Measurements from ENCODE around the gene PNPLA7. TPM values are rescaled to one million over a fixed set of nuclear protein-coding genes. Genes with fewer than 3 reads are reported as not detected.

The PNPLA7 gene
- total RNA-seq, 1 experiment from 2014 or later, result 1.3 TPM

DNA sequence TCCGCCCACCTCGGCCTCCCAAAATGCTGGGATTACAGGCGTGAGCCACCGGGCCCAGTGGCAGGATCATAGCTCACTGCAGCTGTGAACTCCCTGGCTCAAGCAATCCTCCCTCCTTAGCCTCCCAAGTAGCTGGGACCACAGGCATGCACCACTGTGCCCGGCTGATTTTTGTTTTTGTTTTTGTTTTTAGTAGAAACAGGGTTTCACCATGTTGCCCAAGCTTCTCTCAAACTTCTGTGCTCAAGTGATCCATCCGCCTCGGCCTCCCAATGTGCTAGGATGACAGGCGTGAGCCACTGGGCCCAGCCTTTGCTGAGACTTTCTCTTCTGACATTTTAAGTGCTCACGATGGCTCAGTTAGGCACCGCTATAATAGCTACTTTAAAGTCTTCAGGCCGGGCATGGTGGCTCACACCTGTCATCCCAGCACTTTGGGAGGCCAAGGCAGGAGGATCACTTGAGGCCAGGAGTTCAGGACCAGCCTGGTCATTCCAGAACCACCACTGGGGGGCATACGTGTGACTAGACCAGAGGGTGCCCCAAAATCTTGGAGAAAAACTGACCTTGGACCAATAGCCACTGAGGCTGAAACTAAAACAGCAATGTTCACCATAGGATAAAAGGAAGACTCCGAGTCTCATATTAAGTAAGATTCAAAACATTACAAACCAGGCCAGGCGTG, 106.0 kb downstream of the PNPLA7 start:
- H3K4me1 Mint-ChIP-seq, result peaks cover 5% of the 10 kb centered on the region
- H3K36me3 Mint-ChIP-seq, result no peaks in the 10 kb centered on the region
- ChIA-PET CTCF (interaction anchor here (0.7 to 5.8 kb wide), 7 partner anchors 9 to 208 kb away, joined by 3 to 60 read pairs (median 4); partner anchors contain the start of genes EXD3, NOXA1, NRARP and NSMF), POLR2A (no interaction called here)
- no peaks in the 10 kb centered on the region; the same call in 1 of the 2 replicates for H3K27me3 Mint-ChIP-seq (ENCODE audit: low read depth)
- no peak for DNase-seq (ENCODE audit: low spot score)
- TF ChIP-seq, protein P1, sequence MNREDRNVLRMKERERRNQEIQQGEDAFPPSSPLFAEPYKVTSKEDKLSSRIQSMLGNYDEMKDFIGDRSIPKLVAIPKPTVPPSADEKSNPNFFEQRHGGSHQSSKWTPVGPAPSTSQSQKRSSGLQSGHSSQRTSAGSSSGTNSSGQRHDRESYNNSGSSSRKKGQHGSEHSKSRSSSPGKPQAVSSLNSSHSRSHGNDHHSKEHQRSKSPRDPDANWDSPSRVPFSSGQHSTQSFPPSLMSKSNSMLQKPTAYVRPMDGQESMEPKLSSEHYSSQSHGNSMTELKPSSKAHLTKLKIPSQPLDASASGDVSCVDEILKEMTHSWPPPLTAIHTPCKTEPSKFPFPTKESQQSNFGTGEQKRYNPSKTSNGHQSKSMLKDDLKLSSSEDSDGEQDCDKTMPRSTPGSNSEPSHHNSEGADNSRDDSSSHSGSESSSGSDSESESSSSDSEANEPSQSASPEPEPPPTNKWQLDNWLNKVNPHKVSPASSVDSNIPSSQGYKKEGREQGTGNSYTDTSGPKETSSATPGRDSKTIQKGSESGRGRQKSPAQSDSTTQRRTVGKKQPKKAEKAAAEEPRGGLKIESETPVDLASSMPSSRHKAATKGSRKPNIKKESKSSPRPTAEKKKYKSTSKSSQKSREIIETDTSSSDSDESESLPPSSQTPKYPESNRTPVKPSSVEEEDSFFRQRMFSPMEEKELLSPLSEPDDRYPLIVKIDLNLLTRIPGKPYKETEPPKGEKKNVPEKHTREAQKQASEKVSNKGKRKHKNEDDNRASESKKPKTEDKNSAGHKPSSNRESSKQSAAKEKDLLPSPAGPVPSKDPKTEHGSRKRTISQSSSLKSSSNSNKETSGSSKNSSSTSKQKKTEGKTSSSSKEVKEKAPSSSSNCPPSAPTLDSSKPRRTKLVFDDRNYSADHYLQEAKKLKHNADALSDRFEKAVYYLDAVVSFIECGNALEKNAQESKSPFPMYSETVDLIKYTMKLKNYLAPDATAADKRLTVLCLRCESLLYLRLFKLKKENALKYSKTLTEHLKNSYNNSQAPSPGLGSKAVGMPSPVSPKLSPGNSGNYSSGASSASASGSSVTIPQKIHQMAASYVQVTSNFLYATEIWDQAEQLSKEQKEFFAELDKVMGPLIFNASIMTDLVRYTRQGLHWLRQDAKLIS (CRISPR knock-in tag; IDR thresholded peaks at IDR 0.05; ENCODE audit: borderline replicate concordance), result no peak
- TF ChIP-seq, protein P2, sequence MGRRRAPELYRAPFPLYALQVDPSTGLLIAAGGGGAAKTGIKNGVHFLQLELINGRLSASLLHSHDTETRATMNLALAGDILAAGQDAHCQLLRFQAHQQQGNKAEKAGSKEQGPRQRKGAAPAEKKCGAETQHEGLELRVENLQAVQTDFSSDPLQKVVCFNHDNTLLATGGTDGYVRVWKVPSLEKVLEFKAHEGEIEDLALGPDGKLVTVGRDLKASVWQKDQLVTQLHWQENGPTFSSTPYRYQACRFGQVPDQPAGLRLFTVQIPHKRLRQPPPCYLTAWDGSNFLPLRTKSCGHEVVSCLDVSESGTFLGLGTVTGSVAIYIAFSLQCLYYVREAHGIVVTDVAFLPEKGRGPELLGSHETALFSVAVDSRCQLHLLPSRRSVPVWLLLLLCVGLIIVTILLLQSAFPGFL (CRISPR knock-in tag; IDR thresholded peaks at IDR 0.05; ENCODE audit: borderline replicate concordance), result no peak
- TF ChIP-seq, protein P3, sequence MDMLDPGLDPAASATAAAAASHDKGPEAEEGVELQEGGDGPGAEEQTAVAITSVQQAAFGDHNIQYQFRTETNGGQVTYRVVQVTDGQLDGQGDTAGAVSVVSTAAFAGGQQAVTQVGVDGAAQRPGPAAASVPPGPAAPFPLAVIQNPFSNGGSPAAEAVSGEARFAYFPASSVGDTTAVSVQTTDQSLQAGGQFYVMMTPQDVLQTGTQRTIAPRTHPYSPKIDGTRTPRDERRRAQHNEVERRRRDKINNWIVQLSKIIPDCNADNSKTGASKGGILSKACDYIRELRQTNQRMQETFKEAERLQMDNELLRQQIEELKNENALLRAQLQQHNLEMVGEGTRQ (CRISPR knock-in tag; IDR thresholded peaks at IDR 0.05), result no peak
- TF ChIP-seq NR2C2 (CRISPR knock-in tag; IDR thresholded peaks at IDR 0.05) (no peak), ATF1 (CRISPR knock-in tag; IDR thresholded peaks at IDR 0.05) (no peak), GRHL2 (CRISPR knock-in tag; IDR thresholded peaks at IDR 0.05; ENCODE audit: insufficient replicate concordance, severe bottlenecking) (no peak), EMX1 (CRISPR knock-in tag; IDR thresholded peaks at IDR 0.05) (no peak), GTF2I (CRISPR knock-in tag; conservative IDR thresholded peaks at IDR 0.05) (no peak), ZNF317 (CRISPR knock-in tag; IDR thresholded peaks at IDR 0.05; ENCODE audit: borderline replicate concordance, low read depth) (no peak), OVOL2 (CRISPR knock-in tag; IDR thresholded peaks at IDR 0.05; ENCODE audit: borderline replicate concordance) (no peak), NFE2L1 (CRISPR knock-in tag; IDR thresholded peaks at IDR 0.05) (no peak)
- TF ChIP-seq, protein P4, sequence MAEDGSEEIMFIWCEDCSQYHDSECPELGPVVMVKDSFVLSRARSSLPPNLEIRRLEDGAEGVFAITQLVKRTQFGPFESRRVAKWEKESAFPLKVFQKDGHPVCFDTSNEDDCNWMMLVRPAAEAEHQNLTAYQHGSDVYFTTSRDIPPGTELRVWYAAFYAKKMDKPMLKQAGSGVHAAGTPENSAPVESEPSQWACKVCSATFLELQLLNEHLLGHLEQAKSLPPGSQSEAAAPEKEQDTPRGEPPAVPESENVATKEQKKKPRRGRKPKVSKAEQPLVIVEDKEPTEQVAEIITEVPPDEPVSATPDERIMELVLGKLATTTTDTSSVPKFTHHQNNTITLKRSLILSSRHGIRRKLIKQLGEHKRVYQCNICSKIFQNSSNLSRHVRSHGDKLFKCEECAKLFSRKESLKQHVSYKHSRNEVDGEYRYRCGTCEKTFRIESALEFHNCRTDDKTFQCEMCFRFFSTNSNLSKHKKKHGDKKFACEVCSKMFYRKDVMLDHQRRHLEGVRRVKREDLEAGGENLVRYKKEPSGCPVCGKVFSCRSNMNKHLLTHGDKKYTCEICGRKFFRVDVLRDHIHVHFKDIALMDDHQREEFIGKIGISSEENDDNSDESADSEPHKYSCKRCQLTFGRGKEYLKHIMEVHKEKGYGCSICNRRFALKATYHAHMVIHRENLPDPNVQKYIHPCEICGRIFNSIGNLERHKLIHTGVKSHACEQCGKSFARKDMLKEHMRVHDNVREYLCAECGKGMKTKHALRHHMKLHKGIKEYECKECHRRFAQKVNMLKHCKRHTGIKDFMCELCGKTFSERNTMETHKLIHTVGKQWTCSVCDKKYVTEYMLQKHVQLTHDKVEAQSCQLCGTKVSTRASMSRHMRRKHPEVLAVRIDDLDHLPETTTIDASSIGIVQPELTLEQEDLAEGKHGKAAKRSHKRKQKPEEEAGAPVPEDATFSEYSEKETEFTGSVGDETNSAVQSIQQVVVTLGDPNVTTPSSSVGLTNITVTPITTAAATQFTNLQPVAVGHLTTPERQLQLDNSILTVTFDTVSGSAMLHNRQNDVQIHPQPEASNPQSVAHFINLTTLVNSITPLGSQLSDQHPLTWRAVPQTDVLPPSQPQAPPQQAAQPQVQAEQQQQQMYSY (CRISPR knock-in tag; IDR thresholded peaks at IDR 0.05), result no peak
- TF ChIP-seq, protein P5, sequence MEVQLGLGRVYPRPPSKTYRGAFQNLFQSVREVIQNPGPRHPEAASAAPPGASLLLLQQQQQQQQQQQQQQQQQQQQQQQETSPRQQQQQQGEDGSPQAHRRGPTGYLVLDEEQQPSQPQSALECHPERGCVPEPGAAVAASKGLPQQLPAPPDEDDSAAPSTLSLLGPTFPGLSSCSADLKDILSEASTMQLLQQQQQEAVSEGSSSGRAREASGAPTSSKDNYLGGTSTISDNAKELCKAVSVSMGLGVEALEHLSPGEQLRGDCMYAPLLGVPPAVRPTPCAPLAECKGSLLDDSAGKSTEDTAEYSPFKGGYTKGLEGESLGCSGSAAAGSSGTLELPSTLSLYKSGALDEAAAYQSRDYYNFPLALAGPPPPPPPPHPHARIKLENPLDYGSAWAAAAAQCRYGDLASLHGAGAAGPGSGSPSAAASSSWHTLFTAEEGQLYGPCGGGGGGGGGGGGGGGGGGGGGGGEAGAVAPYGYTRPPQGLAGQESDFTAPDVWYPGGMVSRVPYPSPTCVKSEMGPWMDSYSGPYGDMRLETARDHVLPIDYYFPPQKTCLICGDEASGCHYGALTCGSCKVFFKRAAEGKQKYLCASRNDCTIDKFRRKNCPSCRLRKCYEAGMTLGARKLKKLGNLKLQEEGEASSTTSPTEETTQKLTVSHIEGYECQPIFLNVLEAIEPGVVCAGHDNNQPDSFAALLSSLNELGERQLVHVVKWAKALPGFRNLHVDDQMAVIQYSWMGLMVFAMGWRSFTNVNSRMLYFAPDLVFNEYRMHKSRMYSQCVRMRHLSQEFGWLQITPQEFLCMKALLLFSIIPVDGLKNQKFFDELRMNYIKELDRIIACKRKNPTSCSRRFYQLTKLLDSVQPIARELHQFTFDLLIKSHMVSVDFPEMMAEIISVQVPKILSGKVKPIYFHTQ (CRISPR knock-in tag; IDR thresholded peaks at IDR 0.05), result no peak
- TF ChIP-seq, protein P6, sequence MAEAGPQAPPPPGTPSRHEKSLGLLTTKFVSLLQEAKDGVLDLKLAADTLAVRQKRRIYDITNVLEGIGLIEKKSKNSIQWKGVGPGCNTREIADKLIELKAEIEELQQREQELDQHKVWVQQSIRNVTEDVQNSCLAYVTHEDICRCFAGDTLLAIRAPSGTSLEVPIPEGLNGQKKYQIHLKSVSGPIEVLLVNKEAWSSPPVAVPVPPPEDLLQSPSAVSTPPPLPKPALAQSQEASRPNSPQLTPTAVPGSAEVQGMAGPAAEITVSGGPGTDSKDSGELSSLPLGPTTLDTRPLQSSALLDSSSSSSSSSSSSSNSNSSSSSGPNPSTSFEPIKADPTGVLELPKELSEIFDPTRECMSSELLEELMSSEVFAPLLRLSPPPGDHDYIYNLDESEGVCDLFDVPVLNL (CRISPR knock-in tag; IDR thresholded peaks at IDR 0.05; ENCODE audit: borderline replicate concordance, low read depth), result no peak
- TF ChIP-seq, protein P7, sequence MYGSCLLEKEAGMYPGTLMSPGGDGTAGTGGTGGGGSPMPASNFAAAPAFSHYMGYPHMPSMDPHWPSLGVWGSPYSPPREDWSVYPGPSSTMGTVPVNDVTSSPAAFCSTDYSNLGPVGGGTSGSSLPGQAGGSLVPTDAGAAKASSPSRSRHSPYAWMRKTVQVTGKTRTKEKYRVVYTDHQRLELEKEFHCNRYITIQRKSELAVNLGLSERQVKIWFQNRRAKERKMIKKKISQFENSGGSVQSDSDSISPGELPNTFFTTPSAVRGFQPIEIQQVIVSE (CRISPR knock-in tag; IDR thresholded peaks at IDR 0.05; ENCODE audit: borderline replicate concordance), result no peak
- H3K27ac Mint-ChIP-seq, result no peak overlapping the region
- H3K4me3 Mint-ChIP-seq, result no peak overlapping the region
- no peak for ATAC-seq
- H3K9me3 Mint-ChIP-seq, result no peaks in the 10 kb centered on the region
